SK-N-SH (cell line): ENCODE measurements around the gene FMNL2. TPM values are rescaled to one million over a fixed set of nuclear protein-coding genes. Genes with fewer than 3 reads are reported as not detected.

Experiments used
- CTCF ChIA-PET: fragments of 300-600, 350-600 bp; formaldehyde crosslinking; extraction: SDS; loops from one replicate; lab custom pipeline; 2021; lab: Yijun Ruan, JAX
- POLR2A ChIA-PET: fragments of 350-600 bp; sonication (Branson Sonifier 250); formaldehyde crosslinking; extraction: SDS; loops from one replicate; lab custom pipeline; 2020; ENCODE audit warnings: antibody characterized with exemption, inconsistent platforms; lab: Yijun Ruan, JAX
- DNase-seq: peaks from one replicate; pipeline ENCODE4 v3.0.0; 2012
- H2AFZ ChIP-seq: fragments of 200-600 bp; sonication (generic); 2 replicates; pipeline ENCODE4 v1.8.1; 2016; ENCODE audit warnings: antibody characterized with exemption, mild to moderate bottlenecking, low read depth
- H3F3A ChIP-seq: fragments of 200-600 bp; sonication (generic); replicated peaks from 2 replicates; pipeline ENCODE3; 2016; ENCODE audit warnings: antibody characterized with exemption, mild to moderate bottlenecking; ENCODE audit not compliant: insufficient read depth
- H3K27ac ChIP-seq, 2 experiments: fragments of 200-500 bp in 1 of 2; fragments of 200-600 bp in 1 of 2; sonication (Bioruptor generic) in 1 of 2; sonication (generic), shearing (Covaris generic) in 1 of 2; 2 replicates each; pipeline versions ENCODE4 v1.5.1 to v1.6.1; 2014 to 2016; ENCODE audit warnings: low read depth in 2 of 2, inconsistent platforms in 1 of 2, low read length in 1 of 2, mild to moderate bottlenecking in 1 of 2, mixed read lengths in 1 of 2
- H3K27me3 ChIP-seq: fragments of 200-600 bp; sonication (generic), shearing (Covaris generic); 2 replicates; pipeline ENCODE4 v1.6.1; 2016; ENCODE audit warnings: mixed run types; ENCODE audit not compliant: insufficient read depth
- H3K36me3 ChIP-seq, 2 experiments: fragments of 200-500 bp in 1 of 2; fragments of 200-600 bp in 1 of 2; sonication (Bioruptor generic) in 1 of 2; sonication (generic) in 1 of 2; replicated peaks in 1 of 2; 2 replicates each; pipeline versions ENCODE3 to v1.5.1; 2014 to 2016; ENCODE audit warnings: low read length in 1 of 2, mild to moderate bottlenecking in 1 of 2; ENCODE audit not compliant: insufficient read depth in 2 of 2, control insufficient read depth in 1 of 2
- H3K4me1 ChIP-seq, 2 experiments: fragments of 200-500 bp in 1 of 2; fragments of 200-600 bp in 1 of 2; sonication (Bioruptor generic) in 1 of 2; sonication (generic), shearing (Covaris generic) in 1 of 2; 2 replicates each; pipeline versions ENCODE4 v1.5.1 to v1.6.1; 2014 to 2016; ENCODE audit warnings: low read depth in 1 of 2, low read length in 1 of 2, mixed run types in 1 of 2; ENCODE audit not compliant: insufficient read depth in 2 of 2, control insufficient read depth in 1 of 2
- H3K4me2 ChIP-seq: fragments of 200-600 bp; sonication (generic), shearing (Covaris generic); 2 replicates; pipeline ENCODE4 v1.6.1; 2017; ENCODE audit warnings: mixed run types
- H3K4me3 ChIP-seq, 2 experiments: fragments of 200-500 bp in 1 of 2; fragments of 200-600 bp in 1 of 2; sonication (Bioruptor generic) in 1 of 2; sonication (generic), shearing (Covaris generic) in 1 of 2; 2 replicates each; pipeline versions ENCODE4 v1.5.1 to v1.8.1; 2014 to 2016; ENCODE audit warnings: low read depth in 2 of 2, inconsistent platforms in 1 of 2, low read length in 1 of 2, mild to moderate bottlenecking in 1 of 2, mixed read lengths in 1 of 2, moderate library complexity in 1 of 2
- H3K79me2 ChIP-seq: fragments of 200-600 bp; sonication (generic); 2 replicates; pipeline ENCODE4 v1.8.1; 2017; ENCODE audit warnings: mild to moderate bottlenecking; ENCODE audit not compliant: insufficient read depth
- H3K9ac ChIP-seq: fragments of 200-600 bp; sonication (generic); 2 replicates; pipeline ENCODE4 v1.6.1; 2017; ENCODE audit warnings: mixed run types
- H3K9me2 ChIP-seq: fragments of 200-600 bp; sonication (generic); 2 replicates; pipeline ENCODE4 v1.6.1; 2017; ENCODE audit warnings: mixed run types
- H3K9me3 ChIP-seq: fragments of 200-600 bp; sonication (generic); 2 replicates; pipeline ENCODE4 v1.6.1; 2017; ENCODE audit warnings: mixed run types, mild to moderate bottlenecking, moderate library complexity
- H4K20me1 ChIP-seq: fragments of 200-600 bp; sonication (generic); 2 replicates; pipeline ENCODE4 v1.6.1; 2017; ENCODE audit warnings: mild to moderate bottlenecking, mixed run types; ENCODE audit not compliant: insufficient read depth
- FOXJ3 ChIP-seq: sonication (generic); formaldehyde crosslinking; IDR thresholded peaks from 2 replicates; pipeline ENCODE4 v1.5.1; 2020; ENCODE audit warnings: mild to moderate bottlenecking, missing genetic modification reagents
- FOXM1 ChIP-seq: IDR thresholded peaks from 2 replicates; pipeline ENCODE4 v1.4.0; 2012; ENCODE audit warnings: low read depth, mild to moderate bottlenecking
- GABPA ChIP-seq: IDR thresholded peaks from 2 replicates; pipeline ENCODE4 v1.4.0; 2012; ENCODE audit warnings: low read depth, mild to moderate bottlenecking
- GATA2 ChIP-seq: sonication (generic); formaldehyde crosslinking; IDR thresholded peaks from 2 replicates; pipeline ENCODE4 v1.5.0; 2020; ENCODE audit warnings: mild to moderate bottlenecking, missing genetic modification reagents
- JUND ChIP-seq: IDR thresholded peaks from 2 replicates; pipeline ENCODE4 v1.4.0; 2012
- MEF2A ChIP-seq: IDR thresholded peaks from 2 replicates; pipeline ENCODE4 v1.4.0; 2012; ENCODE audit warnings: low read depth, borderline replicate concordance
- MXI1 ChIP-seq: IDR thresholded peaks from 2 replicates; pipeline ENCODE4 v1.6.1; 2012; ENCODE audit warnings: mild to moderate bottlenecking, low read depth, low read length, improper control_type of control experiment
- POLR2AphosphoS5 ChIP-seq: IDR thresholded peaks from 2 replicates; pipeline ENCODE4 v1.6.1; 2012; ENCODE audit warnings: low read depth, low read length
- RAD21 ChIP-seq: IDR thresholded peaks from 2 replicates; pipeline ENCODE4 v1.6.1; 2012; ENCODE audit warnings: mild to moderate bottlenecking, low read length
- RFX5 ChIP-seq: IDR thresholded peaks from 2 replicates; pipeline ENCODE4 v1.6.1; 2012; ENCODE audit warnings: mild to moderate bottlenecking, improper control_type of control experiment, low read length
- SIN3A ChIP-seq: IDR thresholded peaks from 2 replicates; pipeline ENCODE4 v1.6.1; 2012; ENCODE audit warnings: low read depth, mild to moderate bottlenecking, low read length, moderate library complexity, borderline replicate concordance
- SMC3 ChIP-seq: IDR thresholded peaks from 2 replicates; pipeline ENCODE4 v1.6.1; 2012; ENCODE audit warnings: low read depth, low read length, improper control_type of control experiment
- TAF1 ChIP-seq: IDR thresholded peaks from 2 replicates; pipeline ENCODE4 v1.6.1; 2012; ENCODE audit warnings: low read depth, mild to moderate bottlenecking, low read length, moderate library complexity, borderline replicate concordance
- TCF12 ChIP-seq: IDR thresholded peaks from 2 replicates; pipeline ENCODE4 v1.4.0; 2012
- YY1 ChIP-seq: IDR thresholded peaks from 2 replicates; pipeline ENCODE4 v1.4.0; 2012; ENCODE audit warnings: low read depth, mild to moderate bottlenecking
- WGBS: methylation state at CpG from one replicate; pipeline ENCODE4 v1.1.6; 2017; ENCODE audit warnings: low lambda C conversion rate; 5-methylcytosine and 5-hydroxymethylcytosine counted together
- polyA plus RNA-seq, 3 experiments: library from polyadenylated mRNA; depleted of rRNA; stranded (reverse); fragments of >200 nt; gene quantifications; 2 replicates each; pipeline ENCODE4 v1.2.3, GENCODE V29; 2012
- TF ChIP-seq, protein P1 (sequence below): IDR thresholded peaks from 2 replicates; pipeline ENCODE4 v1.4.0; 2012; ENCODE audit warnings: low read depth
- TF ChIP-seq, protein P2 (sequence below): IDR thresholded peaks from 2 replicates; pipeline ENCODE4 v1.4.0; 2012; ENCODE audit warnings: low read depth, borderline replicate concordance
- TF ChIP-seq, protein P3 (sequence below): IDR thresholded peaks from 2 replicates; pipeline ENCODE4 v1.6.1; 2012; ENCODE audit warnings: mild to moderate bottlenecking, low read depth, low read length, moderate library complexity
- TF ChIP-seq, protein P4 (sequence below): IDR thresholded peaks from 2 replicates; pipeline ENCODE4 v1.4.0; 2012; ENCODE audit warnings: low read depth, borderline replicate concordance
- TF ChIP-seq, protein P5 (sequence below): fragments of 200-600 bp; sonication (generic); IDR thresholded peaks from 2 replicates; pipeline ENCODE4 v1.6.1; 2017; ENCODE audit warnings: antibody characterized with exemption, mild to moderate bottlenecking, moderate library complexity

Gene FMNL2
- polyA plus RNA-seq, 1 of the 3 experiments (the other 2 are of a cell fraction), result 14.5 TPM

DNA sequence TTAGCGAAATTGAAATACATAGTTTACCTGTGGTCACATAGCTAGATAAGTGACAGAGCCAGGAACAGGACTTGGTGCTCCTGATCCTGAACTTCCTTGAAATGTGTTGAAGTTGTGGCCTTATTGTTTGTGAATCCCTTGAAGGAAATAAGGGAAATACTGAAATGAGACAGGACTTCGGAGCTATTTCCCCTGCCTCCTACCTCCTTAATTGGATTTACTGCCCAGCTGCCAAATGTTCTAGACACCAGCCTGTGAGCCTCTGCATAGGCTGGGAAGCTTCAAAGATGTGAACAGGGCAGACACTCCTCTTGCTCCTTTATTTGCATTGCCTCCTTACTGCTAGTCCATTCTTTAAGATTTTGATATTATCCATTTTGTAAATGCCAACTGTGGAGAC, 247.1 kb downstream of the FMNL2 start:
- ChIA-PET CTCF (interaction anchor here (1.2 kb wide), 1 partner anchor 10 kb away, joined by 3 read pairs; no protein-coding TSS in a partner anchor), POLR2A (no interaction called here)
- no peak overlapping the region for H2AFZ ChIP-seq
- no peak overlapping the region for H3K4me2 ChIP-seq
- H3K4me3 ChIP-seq, result no peak overlapping the region
- no peaks in the 10 kb centered on the region for H3K9me3 ChIP-seq
- H3K9ac ChIP-seq, result no peak overlapping the region
- H3K27me3 ChIP-seq, result no peaks in the 10 kb centered on the region
- H3K79me2 ChIP-seq, result no peaks in the 10 kb centered on the region
- peaks cover 8 to 9% of the 10 kb centered on the region in 2 experiments for H3K36me3 ChIP-seq
- no peaks in the 10 kb centered on the region for H4K20me1 ChIP-seq
- H3K9me2 ChIP-seq, result no peaks in the 10 kb centered on the region
- H3K27ac ChIP-seq, result no peak overlapping the region
- peaks cover 25% of the 10 kb centered on the region for H3F3A ChIP-seq
- no peak for DNase-seq
- TF ChIP-seq RAD21, result no peak
- TF ChIP-seq MXI1, result no peak
- TF ChIP-seq GATA2, result no peak
- TF ChIP-seq, protein P1, sequence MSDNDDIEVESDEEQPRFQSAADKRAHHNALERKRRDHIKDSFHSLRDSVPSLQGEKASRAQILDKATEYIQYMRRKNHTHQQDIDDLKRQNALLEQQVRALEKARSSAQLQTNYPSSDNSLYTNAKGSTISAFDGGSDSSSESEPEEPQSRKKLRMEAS, result no peak
- no peak for TF ChIP-seq GABPA
- no peak for TF ChIP-seq SIN3A
- TF ChIP-seq, protein P2, sequence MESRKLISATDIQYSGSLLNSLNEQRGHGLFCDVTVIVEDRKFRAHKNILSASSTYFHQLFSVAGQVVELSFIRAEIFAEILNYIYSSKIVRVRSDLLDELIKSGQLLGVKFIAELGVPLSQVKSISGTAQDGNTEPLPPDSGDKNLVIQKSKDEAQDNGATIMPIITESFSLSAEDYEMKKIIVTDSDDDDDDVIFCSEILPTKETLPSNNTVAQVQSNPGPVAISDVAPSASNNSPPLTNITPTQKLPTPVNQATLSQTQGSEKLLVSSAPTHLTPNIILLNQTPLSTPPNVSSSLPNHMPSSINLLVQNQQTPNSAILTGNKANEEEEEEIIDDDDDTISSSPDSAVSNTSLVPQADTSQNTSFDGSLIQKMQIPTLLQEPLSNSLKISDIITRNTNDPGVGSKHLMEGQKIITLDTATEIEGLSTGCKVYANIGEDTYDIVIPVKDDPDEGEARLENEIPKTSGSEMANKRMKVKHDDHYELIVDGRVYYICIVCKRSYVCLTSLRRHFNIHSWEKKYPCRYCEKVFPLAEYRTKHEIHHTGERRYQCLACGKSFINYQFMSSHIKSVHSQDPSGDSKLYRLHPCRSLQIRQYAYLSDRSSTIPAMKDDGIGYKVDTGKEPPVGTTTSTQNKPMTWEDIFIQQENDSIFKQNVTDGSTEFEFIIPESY, result no peak
- peaks cover 12 to 44% of the 10 kb centered on the region in 2 experiments for H3K4me1 ChIP-seq
- WGBS, result 89% methylated on average over 2 of the region's 2 CpGs

DNA sequence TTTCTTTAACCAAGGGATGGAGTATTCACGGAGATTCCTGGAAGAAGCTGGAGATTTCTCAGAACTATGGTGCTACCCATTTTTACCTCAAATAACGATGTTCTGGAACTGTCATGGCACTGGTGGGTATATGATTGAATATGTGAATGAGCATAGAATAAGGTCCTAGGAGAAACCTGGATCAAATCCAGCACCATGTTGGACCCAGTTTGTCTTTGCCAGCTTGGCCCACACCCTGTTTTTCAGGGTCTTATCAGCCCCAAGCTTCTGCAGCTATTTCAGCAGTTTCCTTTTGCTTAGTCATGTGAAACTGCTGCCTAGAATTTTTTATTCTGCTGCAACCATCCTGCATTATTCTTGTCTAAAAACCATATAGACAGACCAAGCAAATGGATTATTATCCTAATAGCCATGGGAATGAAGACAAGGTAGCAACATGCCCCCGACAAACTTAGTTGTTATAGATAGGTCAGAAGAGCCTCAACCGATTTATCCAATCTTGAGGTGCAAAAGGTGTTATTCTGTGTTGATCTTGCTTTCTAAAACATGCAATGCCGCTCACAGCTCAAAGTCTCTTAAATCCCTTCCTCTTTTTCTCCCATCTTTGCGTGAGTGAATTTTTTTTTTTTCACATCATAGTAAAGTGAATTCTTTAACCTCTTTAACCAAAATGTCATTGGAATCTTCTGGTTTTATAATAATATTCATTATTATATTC, 248.7 kb downstream of the FMNL2 start:
- Histone ChIP-seq H3K4me2 (no peak overlapping the region), H3K36me3 (peaks cover 8 to 9% of the 10 kb centered on the region in 2 experiments), H3K4me1 (peaks cover 16 to 39% of the 10 kb centered on the region in 2 experiments), H3K27ac (no peak overlapping the region), H3K9me2 (no peaks in the 10 kb centered on the region), H3F3A (peaks cover 25% of the 10 kb centered on the region), H4K20me1 (no peaks in the 10 kb centered on the region), H3K27me3 (no peaks in the 10 kb centered on the region), H3K79me2 (no peaks in the 10 kb centered on the region), H3K4me3 (no peak overlapping the region), H2AFZ (no peak overlapping the region), H3K9me3 (no peaks in the 10 kb centered on the region), H3K9ac (no peak overlapping the region)
- TF ChIP-seq FOXM1 (no peak), TCF12 (no peak), POLR2AphosphoS5 (no peak), MXI1 (no peak), RFX5 (no peak), MEF2A (no peak), SMC3 (no peak), FOXJ3 (CRISPR knock-in tag) (no peak), YY1 (no peak), GABPA (no peak), JUND (no peak), TAF1 (no peak), SIN3A (no peak)
- TF ChIP-seq, protein P3, sequence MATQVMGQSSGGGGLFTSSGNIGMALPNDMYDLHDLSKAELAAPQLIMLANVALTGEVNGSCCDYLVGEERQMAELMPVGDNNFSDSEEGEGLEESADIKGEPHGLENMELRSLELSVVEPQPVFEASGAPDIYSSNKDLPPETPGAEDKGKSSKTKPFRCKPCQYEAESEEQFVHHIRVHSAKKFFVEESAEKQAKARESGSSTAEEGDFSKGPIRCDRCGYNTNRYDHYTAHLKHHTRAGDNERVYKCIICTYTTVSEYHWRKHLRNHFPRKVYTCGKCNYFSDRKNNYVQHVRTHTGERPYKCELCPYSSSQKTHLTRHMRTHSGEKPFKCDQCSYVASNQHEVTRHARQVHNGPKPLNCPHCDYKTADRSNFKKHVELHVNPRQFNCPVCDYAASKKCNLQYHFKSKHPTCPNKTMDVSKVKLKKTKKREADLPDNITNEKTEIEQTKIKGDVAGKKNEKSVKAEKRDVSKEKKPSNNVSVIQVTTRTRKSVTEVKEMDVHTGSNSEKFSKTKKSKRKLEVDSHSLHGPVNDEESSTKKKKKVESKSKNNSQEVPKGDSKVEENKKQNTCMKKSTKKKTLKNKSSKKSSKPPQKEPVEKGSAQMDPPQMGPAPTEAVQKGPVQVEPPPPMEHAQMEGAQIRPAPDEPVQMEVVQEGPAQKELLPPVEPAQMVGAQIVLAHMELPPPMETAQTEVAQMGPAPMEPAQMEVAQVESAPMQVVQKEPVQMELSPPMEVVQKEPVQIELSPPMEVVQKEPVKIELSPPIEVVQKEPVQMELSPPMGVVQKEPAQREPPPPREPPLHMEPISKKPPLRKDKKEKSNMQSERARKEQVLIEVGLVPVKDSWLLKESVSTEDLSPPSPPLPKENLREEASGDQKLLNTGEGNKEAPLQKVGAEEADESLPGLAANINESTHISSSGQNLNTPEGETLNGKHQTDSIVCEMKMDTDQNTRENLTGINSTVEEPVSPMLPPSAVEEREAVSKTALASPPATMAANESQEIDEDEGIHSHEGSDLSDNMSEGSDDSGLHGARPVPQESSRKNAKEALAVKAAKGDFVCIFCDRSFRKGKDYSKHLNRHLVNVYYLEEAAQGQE, result no peak
- TF ChIP-seq, protein P4, sequence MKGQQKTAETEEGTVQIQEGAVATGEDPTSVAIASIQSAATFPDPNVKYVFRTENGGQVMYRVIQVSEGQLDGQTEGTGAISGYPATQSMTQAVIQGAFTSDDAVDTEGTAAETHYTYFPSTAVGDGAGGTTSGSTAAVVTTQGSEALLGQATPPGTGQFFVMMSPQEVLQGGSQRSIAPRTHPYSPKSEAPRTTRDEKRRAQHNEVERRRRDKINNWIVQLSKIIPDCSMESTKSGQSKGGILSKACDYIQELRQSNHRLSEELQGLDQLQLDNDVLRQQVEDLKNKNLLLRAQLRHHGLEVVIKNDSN, result no peak
- TF ChIP-seq, protein P5, sequence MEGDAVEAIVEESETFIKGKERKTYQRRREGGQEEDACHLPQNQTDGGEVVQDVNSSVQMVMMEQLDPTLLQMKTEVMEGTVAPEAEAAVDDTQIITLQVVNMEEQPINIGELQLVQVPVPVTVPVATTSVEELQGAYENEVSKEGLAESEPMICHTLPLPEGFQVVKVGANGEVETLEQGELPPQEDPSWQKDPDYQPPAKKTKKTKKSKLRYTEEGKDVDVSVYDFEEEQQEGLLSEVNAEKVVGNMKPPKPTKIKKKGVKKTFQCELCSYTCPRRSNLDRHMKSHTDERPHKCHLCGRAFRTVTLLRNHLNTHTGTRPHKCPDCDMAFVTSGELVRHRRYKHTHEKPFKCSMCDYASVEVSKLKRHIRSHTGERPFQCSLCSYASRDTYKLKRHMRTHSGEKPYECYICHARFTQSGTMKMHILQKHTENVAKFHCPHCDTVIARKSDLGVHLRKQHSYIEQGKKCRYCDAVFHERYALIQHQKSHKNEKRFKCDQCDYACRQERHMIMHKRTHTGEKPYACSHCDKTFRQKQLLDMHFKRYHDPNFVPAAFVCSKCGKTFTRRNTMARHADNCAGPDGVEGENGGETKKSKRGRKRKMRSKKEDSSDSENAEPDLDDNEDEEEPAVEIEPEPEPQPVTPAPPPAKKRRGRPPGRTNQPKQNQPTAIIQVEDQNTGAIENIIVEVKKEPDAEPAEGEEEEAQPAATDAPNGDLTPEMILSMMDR, result no peak
- no peak for DNase-seq
- ChIA-PET POLR2A (no interaction called here), CTCF (interaction anchor here (1.5 kb wide), 1 partner anchor 53 kb away, joined by 5 read pairs; no protein-coding TSS in a partner anchor)
- WGBS, result over 99% methylated on average over 6 of the region's 6 CpGs
